HG03039 (cell line): ENCODE results near the gene CACNG8.

Source experiments
- ATAC-seq: cut with Tn5 transposase; IDR thresholded peaks from one replicate; pipeline ENCODE4 v1.9.1; 2021; ENCODE audit warnings: mild to moderate bottlenecking, moderate library complexity; ENCODE audit not compliant: unreplicated experiment

CACNG8 gene

GRCh38 chr19:53961523-53962356 is 997 bp upstream of the CACNG8 start:
- ATAC-seq, result no peak

- ATAC-seq, result no peak
These were observed 2.4 kb downstream of the CACNG8 start for GRCh38 chr19:53965091-53965490.

- ATAC-seq, result no peak
These were observed 4.2 kb downstream of the CACNG8 start for GRCh38 chr19:53966931-53967330.

- ATAC-seq, result no peak
These were observed 6.6 kb downstream of the CACNG8 start for GRCh38 chr19:53969366-53969765.

- ATAC-seq, result no peak
These were observed 8.9 kb downstream of the CACNG8 start for GRCh38 chr19:53971673-53972072.

- no peak for ATAC-seq
These were observed 14.8 kb downstream of the CACNG8 start for GRCh38 chr19:53977429-53977990.

GRCh38 chr19:53977991-53978731 is 15.4 kb downstream of the CACNG8 start:
- no peak for ATAC-seq

- no peak for ATAC-seq
These were observed 16.5 kb downstream of the CACNG8 start for GRCh38 chr19:53978975-53979801.

- ATAC-seq, result no peak
These were observed 18.0 kb downstream of the CACNG8 start for GRCh38 chr19:53980539-53981375.

- no peak for ATAC-seq
These were observed 18.7 kb downstream of the CACNG8 start for GRCh38 chr19:53981376-53981951.

- ATAC-seq, result no peak
These were observed 19.3 kb downstream of the CACNG8 start for GRCh38 chr19:53982001-53982451.

- no peak for ATAC-seq
These were observed 19.9 kb downstream of the CACNG8 start for GRCh38 chr19:53982611-53983010.

- ATAC-seq, result no peak
These were observed 20.9 kb downstream of the CACNG8 start for GRCh38 chr19:53983457-53984289.

GRCh38 chr19:53985863-53986262 is 23.1 kb downstream of the CACNG8 start:
- no peak for ATAC-seq

GRCh38 chr19:53988981-53989380 is 26.2 kb downstream of the CACNG8 start:
- ATAC-seq, result no peak

GRCh38 chr19:53989600-53990533 is 27.1 kb downstream of the CACNG8 start:
- ATAC-seq, result no peak

GRCh38 chr19:53991224-53992113 is 28.7 kb downstream of the CACNG8 start, which contains the start of gene CACNG6:
CACNG6 (plus strand) TSS chr19:53991637; CDS start chr19:53992878, 1,241 bp downstream.
- no peak for ATAC-seq
